Neural crest cell (in vitro differentiated cells): ENCODE measurements around the gene LAMA3. TPM values are rescaled to one million over a fixed set of nuclear protein-coding genes. Genes with fewer than 3 reads are reported as not detected.

Source experiments
- DNase-seq: peaks from one replicate; pipeline ENCODE4 v3.0.0; 2021; ENCODE audit warnings: low read depth, mixed read lengths, low spot score
- H3K27ac Mint-ChIP-seq: one replicate; pipeline ENCODE4 v1.8.0; 2021; ENCODE audit warnings: mild to moderate bottlenecking, mixed read lengths; ENCODE audit not compliant: unreplicated experiment
- H3K27me3 Mint-ChIP-seq: 2 replicates; pipeline ENCODE4 v1.8.0; 2021; ENCODE audit warnings: low read depth, mild to moderate bottlenecking, mixed read lengths
- H3K36me3 Mint-ChIP-seq: 2 replicates; pipeline ENCODE4 v1.8.0; 2021; ENCODE audit warnings: low read depth, mild to moderate bottlenecking, mixed read lengths
- H3K4me1 Mint-ChIP-seq: 2 replicates; pipeline ENCODE4 v1.8.0; 2021; ENCODE audit warnings: mixed read lengths
- H3K4me3 Mint-ChIP-seq: one replicate; pipeline ENCODE4 v1.8.0; 2021; ENCODE audit warnings: mild to moderate bottlenecking, mixed read lengths
- H3K9me3 Mint-ChIP-seq: 2 replicates; pipeline ENCODE4 v1.8.0; 2021; ENCODE audit warnings: mixed read lengths
- total RNA-seq: library from RNA; stranded (reverse); gene quantifications from 2 replicates; pipeline ENCODE4 v1.2.1, GENCODE V29; 2021
- TF ChIP-seq, protein P1 (sequence below): fragments of 200-600 bp; sonication (generic); conservative IDR thresholded peaks from 2 replicates; pipeline ENCODE4 v1.5.0; 2021; ENCODE audit warnings: antibody characterized with exemption, mild to moderate bottlenecking

Gene LAMA3
- total RNA-seq, 1 donor from 2014 or later, result 0.35 TPM

GRCh38 chr18:23667114-23667513 is 22.1 kb upstream of the LAMA3 start:
- no peaks in the 10 kb centered on the region for H3K9me3 Mint-ChIP-seq
- H3K36me3 Mint-ChIP-seq, result no peaks in the 10 kb centered on the region
- TF ChIP-seq, protein P1, sequence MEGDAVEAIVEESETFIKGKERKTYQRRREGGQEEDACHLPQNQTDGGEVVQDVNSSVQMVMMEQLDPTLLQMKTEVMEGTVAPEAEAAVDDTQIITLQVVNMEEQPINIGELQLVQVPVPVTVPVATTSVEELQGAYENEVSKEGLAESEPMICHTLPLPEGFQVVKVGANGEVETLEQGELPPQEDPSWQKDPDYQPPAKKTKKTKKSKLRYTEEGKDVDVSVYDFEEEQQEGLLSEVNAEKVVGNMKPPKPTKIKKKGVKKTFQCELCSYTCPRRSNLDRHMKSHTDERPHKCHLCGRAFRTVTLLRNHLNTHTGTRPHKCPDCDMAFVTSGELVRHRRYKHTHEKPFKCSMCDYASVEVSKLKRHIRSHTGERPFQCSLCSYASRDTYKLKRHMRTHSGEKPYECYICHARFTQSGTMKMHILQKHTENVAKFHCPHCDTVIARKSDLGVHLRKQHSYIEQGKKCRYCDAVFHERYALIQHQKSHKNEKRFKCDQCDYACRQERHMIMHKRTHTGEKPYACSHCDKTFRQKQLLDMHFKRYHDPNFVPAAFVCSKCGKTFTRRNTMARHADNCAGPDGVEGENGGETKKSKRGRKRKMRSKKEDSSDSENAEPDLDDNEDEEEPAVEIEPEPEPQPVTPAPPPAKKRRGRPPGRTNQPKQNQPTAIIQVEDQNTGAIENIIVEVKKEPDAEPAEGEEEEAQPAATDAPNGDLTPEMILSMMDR, result no peak
- H3K27me3 Mint-ChIP-seq, result peaks cover 64% of the 10 kb centered on the region
- no peak for DNase-seq
- no peak overlapping the region for H3K4me3 Mint-ChIP-seq
- no peak overlapping the region for H3K27ac Mint-ChIP-seq
- peaks cover 8% of the 10 kb centered on the region for H3K4me1 Mint-ChIP-seq

GRCh38 chr18:23668731-23669130 is 20.5 kb upstream of the LAMA3 start:
- no peak overlapping the region for H3K27ac Mint-ChIP-seq
- no peaks in the 10 kb centered on the region for H3K4me1 Mint-ChIP-seq
- H3K4me3 Mint-ChIP-seq, result no peak overlapping the region
- no peaks in the 10 kb centered on the region for H3K36me3 Mint-ChIP-seq
- H3K9me3 Mint-ChIP-seq, result no peaks in the 10 kb centered on the region
- TF ChIP-seq, protein P1, result no peak
- no peak for DNase-seq
- H3K27me3 Mint-ChIP-seq, result peaks cover 57% of the 10 kb centered on the region

- no peak overlapping the region for H3K4me3 Mint-ChIP-seq
- no peak for DNase-seq
- H3K36me3 Mint-ChIP-seq, result no peaks in the 10 kb centered on the region
- TF ChIP-seq, protein P1, result no peak
- H3K27ac Mint-ChIP-seq, result no peak overlapping the region
- no peaks in the 10 kb centered on the region for H3K9me3 Mint-ChIP-seq
- no peaks in the 10 kb centered on the region for H3K4me1 Mint-ChIP-seq
- peaks cover 56% of the 10 kb centered on the region for H3K27me3 Mint-ChIP-seq
Measured at GRCh38 chr18:23669202-23669766, 20.0 kb upstream of the LAMA3 start.

DNA sequence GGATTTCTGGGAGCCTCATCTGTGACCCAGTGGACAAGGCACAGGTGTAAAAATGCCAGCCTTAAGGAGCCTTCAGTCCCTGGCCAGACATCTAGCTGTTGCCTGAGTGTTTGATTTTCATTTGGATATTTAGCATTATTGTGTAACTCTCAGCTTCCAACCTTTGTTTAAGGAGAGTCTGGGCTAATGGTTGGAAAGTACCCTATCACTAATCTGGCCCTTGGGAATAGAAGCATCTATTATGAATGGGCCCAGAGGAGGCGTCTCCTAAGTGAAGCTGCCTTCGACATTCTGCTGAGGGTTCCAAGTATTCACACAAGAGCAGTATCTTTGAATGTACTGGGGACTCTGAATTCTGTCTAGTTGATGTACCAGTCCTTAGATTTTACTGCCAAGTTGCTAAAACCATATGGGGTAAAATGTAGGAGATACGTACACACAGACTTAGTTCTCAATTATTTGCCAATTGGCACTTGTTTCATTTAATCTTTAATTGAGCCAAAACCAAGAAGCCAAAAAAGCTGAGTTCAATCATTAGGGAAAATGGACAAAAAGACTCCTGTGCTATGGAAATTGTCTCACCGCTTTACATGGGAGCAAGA is 19.3 kb upstream of the LAMA3 start:
- no peak for DNase-seq
- Mint-ChIP-seq H3K9me3 (no peaks in the 10 kb centered on the region), H3K4me1 (no peaks in the 10 kb centered on the region), H3K27me3 (peaks cover 50% of the 10 kb centered on the region), H3K4me3 (no peak overlapping the region), H3K36me3 (no peaks in the 10 kb centered on the region), H3K27ac (no peak overlapping the region)
- TF ChIP-seq, protein P1, result no peak

DNA sequence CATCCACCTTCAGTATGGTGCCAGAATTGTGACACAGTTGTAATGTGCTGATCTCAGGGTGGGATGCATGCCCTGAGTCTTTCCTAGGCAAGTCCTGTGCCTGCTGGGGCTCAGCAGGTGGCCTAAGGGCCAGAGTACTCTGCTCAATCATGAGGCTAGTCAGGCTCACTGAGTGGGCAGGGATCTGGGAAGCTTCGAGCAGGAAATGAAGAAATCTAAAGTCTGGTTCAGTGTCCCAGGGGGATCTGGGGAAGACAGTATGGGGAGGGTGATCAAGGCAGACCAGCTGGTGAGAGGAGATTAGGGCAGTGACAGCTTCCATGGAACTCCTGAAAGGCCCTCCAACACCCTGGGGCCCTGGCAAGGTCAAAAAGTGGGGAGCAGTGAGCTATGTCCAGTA is 17.7 kb upstream of the LAMA3 start:
- Mint-ChIP-seq H3K4me1 (no peaks in the 10 kb centered on the region), H3K27ac (no peak overlapping the region), H3K36me3 (no peaks in the 10 kb centered on the region), H3K9me3 (no peaks in the 10 kb centered on the region), H3K27me3 (peaks cover 36% of the 10 kb centered on the region), H3K4me3 (no peak overlapping the region)
- TF ChIP-seq, protein P1, result no peak
- DNase-seq, result no peak
